Measurements from ENCODE around the gene CKAP2.
"Not testable (repeated sequence)": the region's sequence is repeated elsewhere in the genome, so short reads cannot be mapped to it uniquely, and the experiment has no call there.

CKAP2 gene

GRCh38 chr13:52487078-52487477 lies 31.8 kb downstream of the CKAP2 start:
- not testable (repeated sequence) for H3F3A ChIP-seq (ENCODE audit: insufficient read depth); H3K27me3 ChIP-seq (ENCODE audit: low read length); H3K27ac ChIP-seq (ENCODE audit: low read depth, low read length); H3K9me2 ChIP-seq (replicated peaks; ENCODE audit: insufficient read depth, low read length); H3K9me3 ChIP-seq (ENCODE audit: insufficient read depth, low read length); H2AFZ ChIP-seq (ENCODE audit: low read depth, low read length, severe bottlenecking); H3K79me2 ChIP-seq (ENCODE audit: insufficient read depth, low read length); H3K4me3 ChIP-seq (ENCODE audit: insufficient read depth, low read length, poor library complexity, severe bottlenecking); H3K9ac ChIP-seq (ENCODE audit: low read length); H4K20me1 ChIP-seq (ENCODE audit: low read depth, low read length); H3K4me2 ChIP-seq (ENCODE audit: low read depth, low read length, poor library complexity, severe bottlenecking); H3K36me3 ChIP-seq (ENCODE audit: low read length)

DNA sequence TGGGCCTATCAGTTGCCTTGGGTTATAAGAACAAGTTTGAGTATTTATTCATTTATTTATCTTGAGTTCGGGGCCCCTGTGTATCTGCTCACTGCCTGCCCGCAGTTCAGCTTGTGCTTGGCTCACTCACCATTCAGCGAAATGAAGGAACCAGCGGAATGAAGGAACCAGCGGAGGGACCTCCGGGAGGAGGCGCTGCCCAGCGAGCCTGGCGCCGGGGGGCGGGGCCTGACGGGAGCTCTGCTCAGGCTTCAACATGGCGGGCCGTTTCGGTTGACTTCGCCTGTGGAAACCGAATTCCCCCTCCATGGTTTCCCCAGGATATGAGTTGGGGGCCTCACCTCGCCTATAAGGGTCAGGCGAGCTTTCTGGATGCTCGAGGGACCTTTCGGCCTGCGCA lies 33.5 kb downstream of the CKAP2 start:
- not testable (repeated sequence) for H4K20me1 ChIP-seq (ENCODE audit: low read depth, low read length); H3K9me2 ChIP-seq (replicated peaks; ENCODE audit: insufficient read depth, low read length); H3K36me3 ChIP-seq (ENCODE audit: low read length); H3K9ac ChIP-seq (ENCODE audit: low read length); H3K79me2 ChIP-seq (ENCODE audit: insufficient read depth, low read length); H3K27me3 ChIP-seq (ENCODE audit: low read length); H3K4me3 ChIP-seq (ENCODE audit: insufficient read depth, low read length, poor library complexity, severe bottlenecking); H2AFZ ChIP-seq (ENCODE audit: low read depth, low read length, severe bottlenecking); H3F3A ChIP-seq (ENCODE audit: insufficient read depth); H3K9me3 ChIP-seq (ENCODE audit: insufficient read depth, low read length); H3K27ac ChIP-seq (ENCODE audit: low read depth, low read length); H3K4me2 ChIP-seq (ENCODE audit: low read depth, low read length, poor library complexity, severe bottlenecking)

DNA sequence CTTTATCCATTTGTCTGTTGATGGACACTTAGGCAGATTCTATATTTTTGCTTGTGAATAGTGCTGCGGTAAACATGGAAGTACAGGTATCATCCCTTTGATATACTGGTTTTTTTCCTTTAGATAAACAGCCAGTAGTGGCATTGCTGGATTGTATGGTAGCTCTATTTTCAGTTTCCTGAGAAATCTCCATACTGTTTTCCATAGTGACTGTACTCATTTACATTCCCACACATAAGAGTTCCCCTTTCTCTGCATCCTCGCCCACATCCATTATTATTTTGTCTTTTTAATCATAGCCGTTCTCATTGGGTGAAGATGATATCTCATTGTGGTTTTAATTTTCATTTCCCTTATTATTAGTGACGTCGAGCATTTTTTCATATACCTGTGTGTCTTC lies 35.7 kb downstream of the CKAP2 start:
- H3K36me3 ChIP-seq (ENCODE audit: low read length); H3K79me2 ChIP-seq (ENCODE audit: insufficient read depth, low read length); H3K27me3 ChIP-seq (ENCODE audit: low read length); H3K4me2 ChIP-seq (ENCODE audit: low read depth, low read length, poor library complexity, severe bottlenecking); H3K9me2 ChIP-seq (replicated peaks; ENCODE audit: insufficient read depth, low read length); H2AFZ ChIP-seq (ENCODE audit: low read depth, low read length, severe bottlenecking); H4K20me1 ChIP-seq (ENCODE audit: low read depth, low read length); H3F3A ChIP-seq (ENCODE audit: insufficient read depth); H3K9ac ChIP-seq (ENCODE audit: low read length); H3K9me3 ChIP-seq (ENCODE audit: insufficient read depth, low read length); H3K4me3 ChIP-seq (ENCODE audit: insufficient read depth, low read length, poor library complexity, severe bottlenecking); H3K27ac ChIP-seq (ENCODE audit: low read depth, low read length): not testable (repeated sequence)

DNA sequence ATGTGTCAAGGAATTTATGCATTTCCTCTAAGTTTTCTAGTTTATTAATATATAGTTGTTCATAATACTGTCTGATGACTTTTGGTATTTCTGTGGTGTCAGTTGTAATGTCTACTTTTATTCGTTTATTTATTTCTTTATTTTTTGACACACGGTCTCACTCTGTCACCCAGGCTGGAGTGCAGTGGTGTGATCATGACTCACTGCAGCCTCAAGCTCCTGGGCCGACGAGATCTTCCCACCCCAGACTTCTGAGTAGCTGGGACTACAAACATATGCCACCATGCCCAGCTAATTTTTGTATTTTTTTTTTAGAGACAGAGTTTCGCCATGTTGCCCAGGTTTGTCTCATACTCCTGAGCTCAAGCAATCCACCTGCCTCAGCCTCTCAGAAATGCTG lies 39.0 kb downstream of the CKAP2 start:
- not testable (repeated sequence) for H3K4me2 ChIP-seq (ENCODE audit: low read depth, low read length, poor library complexity, severe bottlenecking); H3K79me2 ChIP-seq (ENCODE audit: insufficient read depth, low read length); H3K4me3 ChIP-seq (ENCODE audit: insufficient read depth, low read length, poor library complexity, severe bottlenecking); H3K27ac ChIP-seq (ENCODE audit: low read depth, low read length); H3K36me3 ChIP-seq (ENCODE audit: low read length); H2AFZ ChIP-seq (ENCODE audit: low read depth, low read length, severe bottlenecking); H4K20me1 ChIP-seq (ENCODE audit: low read depth, low read length); H3K27me3 ChIP-seq (ENCODE audit: low read length); H3F3A ChIP-seq (ENCODE audit: insufficient read depth); H3K9ac ChIP-seq (ENCODE audit: low read length); H3K9me3 ChIP-seq (ENCODE audit: insufficient read depth, low read length); H3K9me2 ChIP-seq (replicated peaks; ENCODE audit: insufficient read depth, low read length)

GRCh38 chr13:52497979-52498378 lies 42.7 kb downstream of the CKAP2 start:
- not testable (repeated sequence) for H3K4me2 ChIP-seq (ENCODE audit: low read depth, low read length, poor library complexity, severe bottlenecking); H4K20me1 ChIP-seq (ENCODE audit: low read depth, low read length); H3K9me2 ChIP-seq (replicated peaks; ENCODE audit: insufficient read depth, low read length); H3F3A ChIP-seq (ENCODE audit: insufficient read depth); H3K4me3 ChIP-seq (ENCODE audit: insufficient read depth, low read length, poor library complexity, severe bottlenecking); H3K27me3 ChIP-seq (ENCODE audit: low read length); H3K9ac ChIP-seq (ENCODE audit: low read length); H2AFZ ChIP-seq (ENCODE audit: low read depth, low read length, severe bottlenecking); H3K9me3 ChIP-seq (ENCODE audit: insufficient read depth, low read length); H3K79me2 ChIP-seq (ENCODE audit: insufficient read depth, low read length); H3K27ac ChIP-seq (ENCODE audit: low read depth, low read length); H3K36me3 ChIP-seq (ENCODE audit: low read length)

GRCh38 chr13:52502277-52502676 lies 47.0 kb downstream of the CKAP2 start:
- H3K9me3 ChIP-seq (ENCODE audit: insufficient read depth, low read length); H3K27me3 ChIP-seq (ENCODE audit: low read length); H3K4me2 ChIP-seq (ENCODE audit: low read depth, low read length, poor library complexity, severe bottlenecking); H3K27ac ChIP-seq (ENCODE audit: low read depth, low read length); H4K20me1 ChIP-seq (ENCODE audit: low read depth, low read length); H3K79me2 ChIP-seq (ENCODE audit: insufficient read depth, low read length); H3F3A ChIP-seq (ENCODE audit: insufficient read depth); H3K9ac ChIP-seq (ENCODE audit: low read length); H3K4me3 ChIP-seq (ENCODE audit: insufficient read depth, low read length, poor library complexity, severe bottlenecking); H3K36me3 ChIP-seq (ENCODE audit: low read length); H2AFZ ChIP-seq (ENCODE audit: low read depth, low read length, severe bottlenecking); H3K9me2 ChIP-seq (replicated peaks; ENCODE audit: insufficient read depth, low read length): not testable (repeated sequence)

- H2AFZ ChIP-seq (ENCODE audit: low read depth, low read length, severe bottlenecking); H3K9me2 ChIP-seq (replicated peaks; ENCODE audit: insufficient read depth, low read length); H3K27me3 ChIP-seq (ENCODE audit: low read length); H4K20me1 ChIP-seq (ENCODE audit: low read depth, low read length); H3K27ac ChIP-seq (ENCODE audit: low read depth, low read length); H3K79me2 ChIP-seq (ENCODE audit: insufficient read depth, low read length); H3K4me3 ChIP-seq (ENCODE audit: insufficient read depth, low read length, poor library complexity, severe bottlenecking); H3F3A ChIP-seq (ENCODE audit: insufficient read depth); H3K9me3 ChIP-seq (ENCODE audit: insufficient read depth, low read length); H3K9ac ChIP-seq (ENCODE audit: low read length); H3K4me2 ChIP-seq (ENCODE audit: low read depth, low read length, poor library complexity, severe bottlenecking); H3K36me3 ChIP-seq (ENCODE audit: low read length): not testable (repeated sequence)
These were observed 50.6 kb downstream of the CKAP2 start for GRCh38 chr13:52505843-52506242.

GRCh38 chr13:52509532-52509931 lies 54.3 kb downstream of the CKAP2 start:
- H3K79me2 ChIP-seq (ENCODE audit: insufficient read depth, low read length); H4K20me1 ChIP-seq (ENCODE audit: low read depth, low read length); H3K4me2 ChIP-seq (ENCODE audit: low read depth, low read length, poor library complexity, severe bottlenecking); H3F3A ChIP-seq (ENCODE audit: insufficient read depth); H3K27me3 ChIP-seq (ENCODE audit: low read length); H2AFZ ChIP-seq (ENCODE audit: low read depth, low read length, severe bottlenecking); H3K9me2 ChIP-seq (replicated peaks; ENCODE audit: insufficient read depth, low read length); H3K36me3 ChIP-seq (ENCODE audit: low read length); H3K9me3 ChIP-seq (ENCODE audit: insufficient read depth, low read length); H3K27ac ChIP-seq (ENCODE audit: low read depth, low read length); H3K4me3 ChIP-seq (ENCODE audit: insufficient read depth, low read length, poor library complexity, severe bottlenecking); H3K9ac ChIP-seq (ENCODE audit: low read length): not testable (repeated sequence)
